GM10248 (cell line): ENCODE measurements around the gene LUC7L.
"Not testable (repeated sequence)": the region's sequence is repeated elsewhere in the genome, so short reads cannot be mapped to it uniquely, and the experiment has no call there.

ENCODE experiments used
- CTCF ChIA-PET: fragments of 300-600 bp; sonication (Branson Sonifier 250); formaldehyde crosslinking; extraction: SDS; loops from one replicate; lab custom pipeline; 2021; ENCODE audit warnings: antibody characterized with exemption; lab: Yijun Ruan, JAX
- POLR2A ChIA-PET: fragments of 350-650 bp; sonication (Branson Sonifier 250); formaldehyde crosslinking; extraction: SDS; loops from one replicate; lab custom pipeline; 2020; ENCODE audit warnings: antibody characterized with exemption; lab: Yijun Ruan, JAX
- DNase-seq: peaks from one replicate; pipeline ENCODE4 v3.0.0; 2012; ENCODE audit errors: extremely low spot score
- TF ChIP-seq, protein P1 (sequence below): IDR thresholded peaks from 2 replicates; pipeline ENCODE4 v1.5.1; 2012; ENCODE audit warnings: mild to moderate bottlenecking, low read depth; ENCODE audit errors: extremely low read depth, missing control alignments, control extremely low read depth

The LUC7L gene

DNA sequence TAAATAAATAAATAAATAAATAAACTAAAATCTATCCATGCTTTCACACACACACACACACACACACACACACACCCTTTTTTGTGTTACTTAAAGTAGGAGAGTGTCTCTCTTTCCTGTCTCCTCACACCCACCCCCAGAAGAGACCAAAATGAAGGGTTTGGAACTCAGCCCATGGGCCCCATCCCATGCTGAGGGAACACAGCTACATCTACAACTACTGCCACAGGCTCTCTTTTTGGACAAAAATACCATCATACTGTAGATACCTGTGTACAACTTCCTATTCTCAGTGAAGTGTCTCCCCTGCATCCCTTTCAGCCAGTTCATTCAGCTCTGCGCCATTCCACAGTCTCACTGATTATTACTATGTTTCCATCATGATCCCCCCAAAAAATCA is 58.5 kb downstream of the LUC7L start:
- no peak for DNase-seq
- CTCF ChIA-PET: interaction anchor here (2.0 to 2.5 kb wide), 2 partner anchors 11 to 64 kb away, joined by 4 to 9 read pairs; no protein-coding TSS in a partner anchor
- POLR2A ChIA-PET: no interaction called here
- TF ChIP-seq, protein P1, sequence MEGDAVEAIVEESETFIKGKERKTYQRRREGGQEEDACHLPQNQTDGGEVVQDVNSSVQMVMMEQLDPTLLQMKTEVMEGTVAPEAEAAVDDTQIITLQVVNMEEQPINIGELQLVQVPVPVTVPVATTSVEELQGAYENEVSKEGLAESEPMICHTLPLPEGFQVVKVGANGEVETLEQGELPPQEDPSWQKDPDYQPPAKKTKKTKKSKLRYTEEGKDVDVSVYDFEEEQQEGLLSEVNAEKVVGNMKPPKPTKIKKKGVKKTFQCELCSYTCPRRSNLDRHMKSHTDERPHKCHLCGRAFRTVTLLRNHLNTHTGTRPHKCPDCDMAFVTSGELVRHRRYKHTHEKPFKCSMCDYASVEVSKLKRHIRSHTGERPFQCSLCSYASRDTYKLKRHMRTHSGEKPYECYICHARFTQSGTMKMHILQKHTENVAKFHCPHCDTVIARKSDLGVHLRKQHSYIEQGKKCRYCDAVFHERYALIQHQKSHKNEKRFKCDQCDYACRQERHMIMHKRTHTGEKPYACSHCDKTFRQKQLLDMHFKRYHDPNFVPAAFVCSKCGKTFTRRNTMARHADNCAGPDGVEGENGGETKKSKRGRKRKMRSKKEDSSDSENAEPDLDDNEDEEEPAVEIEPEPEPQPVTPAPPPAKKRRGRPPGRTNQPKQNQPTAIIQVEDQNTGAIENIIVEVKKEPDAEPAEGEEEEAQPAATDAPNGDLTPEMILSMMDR: no peak

DNA sequence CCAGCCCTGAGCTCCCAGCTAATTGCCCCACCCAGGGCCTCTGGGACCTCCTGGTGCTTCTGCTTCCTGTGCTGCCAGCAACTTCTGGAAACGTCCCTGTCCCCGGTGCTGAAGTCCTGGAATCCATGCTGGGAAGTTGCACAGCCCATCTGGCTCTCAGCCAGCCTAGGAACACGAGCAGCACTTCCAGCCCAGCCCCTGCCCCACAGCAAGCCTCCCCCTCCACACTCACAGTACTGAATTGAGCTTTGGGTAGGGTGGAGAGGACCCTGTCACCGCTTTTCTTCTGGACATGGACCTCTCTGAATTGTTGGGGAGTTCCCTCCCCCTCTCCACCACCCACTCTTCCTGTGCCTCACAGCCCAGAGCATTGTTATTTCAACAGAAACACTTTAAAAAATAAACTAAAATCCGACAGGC is 59.2 kb downstream of the LUC7L start:
- CTCF ChIA-PET: interaction anchor here (2.5 kb wide), 1 partner anchor 63 kb away, joined by 9 read pairs; no protein-coding TSS in a partner anchor
- DNase-seq, POLR2A ChIA-PET: not testable (repeated sequence)

DNA sequence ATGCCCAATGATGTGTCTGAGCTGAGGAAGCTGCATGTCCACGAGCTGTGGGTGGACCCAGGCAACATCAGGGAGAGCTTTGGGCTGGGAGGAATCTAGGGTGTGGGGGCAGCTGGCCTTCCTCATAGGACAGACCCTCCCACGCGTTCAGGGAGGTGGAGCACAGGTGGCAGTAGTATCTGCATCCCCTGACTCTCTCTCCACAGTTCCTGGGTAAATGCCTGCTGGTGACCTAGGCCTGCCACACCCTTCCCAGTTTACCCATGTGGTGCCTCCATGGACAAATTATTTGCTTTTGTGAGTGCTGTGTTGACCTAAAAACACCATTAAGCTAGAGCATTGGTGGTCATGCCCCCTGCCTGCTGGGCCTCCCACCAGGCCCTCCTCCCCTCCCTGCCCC is 60.2 kb downstream of the LUC7L start:
- ChIA-PET POLR2A (no interaction called here), CTCF (interaction anchor here (1.3 to 3.0 kb wide), 5 partner anchors 8 to 116 kb away, joined by 4 to 11 read pairs (median 8); partner anchors contain the start of genes POLR3K and SNRNP25)
- no peak for DNase-seq
- TF ChIP-seq, protein P1: no peak

DNA sequence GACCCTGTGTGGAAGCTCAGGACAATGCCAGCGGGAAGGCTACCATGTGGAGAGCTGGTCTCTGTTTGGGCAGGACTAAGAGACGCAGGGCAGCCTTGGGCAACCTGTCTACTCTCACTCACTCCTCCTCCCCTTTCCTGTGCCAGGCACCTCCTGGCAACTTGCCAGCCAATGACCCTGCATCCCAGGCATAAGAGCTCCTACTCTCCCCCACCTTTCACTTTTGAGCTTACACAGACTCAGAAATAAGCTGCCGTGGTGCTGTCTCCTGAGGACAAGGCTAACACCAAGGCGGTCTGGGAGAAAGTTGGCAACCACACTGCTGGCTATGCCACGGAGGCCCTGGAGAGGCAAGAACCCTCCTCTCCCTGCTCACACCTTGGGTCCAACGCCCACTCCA is 60.8 kb downstream of the LUC7L start:
- CTCF ChIA-PET: interaction anchor here (1.3 to 3.0 kb wide), 5 partner anchors 9 to 115 kb away, joined by 4 to 11 read pairs (median 8); partner anchors contain the start of genes POLR3K and SNRNP25
- DNase-seq: no peak
- TF ChIP-seq, protein P1: no peak
- POLR2A ChIA-PET: no interaction called here

DNA sequence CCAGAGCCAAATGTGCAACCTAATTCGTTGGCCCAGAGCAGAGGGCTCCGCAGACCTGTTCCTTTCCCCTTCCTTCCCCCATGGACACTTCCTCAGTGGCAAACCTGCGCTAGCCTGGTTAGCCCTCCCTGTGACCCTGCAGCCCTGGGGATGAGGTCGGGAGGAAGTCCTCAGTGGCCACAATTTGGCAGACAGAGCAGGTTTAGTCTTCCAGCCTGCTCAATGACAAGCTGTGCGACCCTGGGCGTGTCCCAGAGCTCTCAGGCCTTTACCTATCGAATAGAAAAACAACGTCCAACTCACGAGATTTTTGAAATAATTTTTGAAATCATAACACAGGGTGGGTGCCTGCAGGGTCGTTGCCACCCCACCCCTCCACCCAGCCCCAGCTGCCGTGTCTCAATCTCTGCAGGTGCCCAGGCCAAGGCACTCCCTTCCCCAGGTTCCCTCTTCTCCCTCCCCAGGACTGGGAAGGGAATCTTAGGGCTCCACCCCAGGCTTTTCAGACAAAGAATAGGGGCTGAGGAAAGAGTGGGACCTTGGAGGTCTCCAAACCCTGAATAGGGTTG is 62.0 kb downstream of the LUC7L start:
- TF ChIP-seq, protein P1: no peak
- CTCF ChIA-PET: interaction anchor here (1.1 to 3.0 kb wide), 3 partner anchors 13 to 102 kb away, joined by 3 to 11 read pairs (median 8); partner anchors contain the start of gene HBQ1
- POLR2A ChIA-PET: no interaction called here
- DNase-seq: no peak

DNA sequence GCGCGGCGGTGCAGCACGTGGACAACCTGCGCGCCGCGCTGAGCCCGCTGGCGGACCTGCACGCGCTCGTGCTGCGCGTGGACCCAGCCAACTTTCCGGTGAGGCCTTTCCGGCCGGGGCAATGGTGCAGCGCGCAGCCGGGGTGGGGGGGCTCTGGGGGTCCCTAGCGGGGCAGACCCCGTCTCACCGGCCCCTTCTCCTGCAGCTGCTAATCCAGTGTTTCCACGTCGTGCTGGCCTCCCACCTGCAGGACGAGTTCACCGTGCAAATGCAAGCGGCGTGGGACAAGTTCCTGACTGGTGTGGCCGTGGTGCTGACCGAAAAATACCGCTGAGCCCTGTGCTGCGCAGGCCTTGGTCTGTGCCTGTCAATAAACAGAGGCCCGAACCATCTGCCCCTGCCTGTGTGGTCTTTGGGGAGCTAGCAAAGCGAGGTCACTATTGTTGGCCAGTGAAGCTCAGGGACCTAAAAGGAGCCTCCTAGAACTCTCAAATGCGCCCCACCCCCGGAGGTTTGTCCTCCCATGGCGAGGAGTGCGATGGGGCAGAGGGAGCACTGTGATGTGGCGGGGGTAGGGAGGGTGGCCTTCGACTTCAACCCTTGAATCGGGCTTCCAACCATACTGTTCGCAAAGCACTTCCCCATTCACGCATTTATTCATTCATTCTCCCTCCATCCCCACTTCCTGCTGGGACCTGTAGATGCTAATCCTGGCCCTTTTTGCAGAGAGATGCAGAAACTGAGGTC is 62.7 kb downstream of the LUC7L start:
- ChIA-PET POLR2A (no interaction called here), CTCF (interaction anchor here (1.1 to 3.0 kb wide), 3 partner anchors 14 to 101 kb away, joined by 3 to 11 read pairs (median 8); partner anchors contain the start of gene HBQ1)
- TF ChIP-seq, protein P1: no peak
- DNase-seq: no peak
